RWPE2 (cell line): Measurements from ENCODE around the gene PHC2.

Experiments
- ATAC-seq: fragments of 200-7000 bp; cut with Tn5 transposase; 3 replicates; pipeline ENCODE4 v1.9.1; 2021; ENCODE audit warnings: low read depth
- DNase-seq: peaks from one replicate; pipeline ENCODE4 v3.0.0-alpha.2; 2020; ENCODE audit warnings: low spot score
- H3K27ac ChIP-seq: fragments of 450-650 bp; 2 replicates; pipeline ENCODE4 v1.5.1; 2017; ENCODE audit warnings: mild to moderate bottlenecking; ENCODE audit not compliant: poor library complexity, severe bottlenecking
- H3K27me3 ChIP-seq: fragments of 250-450 bp; sonication (Bioruptor Pico); 2 replicates; pipeline ENCODE4 v1.5.1; 2021; ENCODE audit warnings: mild to moderate bottlenecking, moderate library complexity; ENCODE audit not compliant: insufficient read depth, poor library complexity, severe bottlenecking
- H3K36me3 ChIP-seq: fragments of 250-450 bp; sonication (Bioruptor Pico); 2 replicates; pipeline ENCODE4 v1.5.1; 2020; ENCODE audit warnings: low read depth, mild to moderate bottlenecking, moderate library complexity
- H3K4me1 ChIP-seq: fragments of 250-450 bp; sonication (Bioruptor Pico); 2 replicates; pipeline ENCODE4 v1.5.1; 2021; ENCODE audit warnings: mild to moderate bottlenecking, moderate library complexity; ENCODE audit not compliant: insufficient read depth, poor library complexity, severe bottlenecking
- H3K4me3 ChIP-seq: fragments of 250-450 bp; sonication (Bioruptor Pico); 2 replicates; pipeline ENCODE4 v1.5.1; 2021; ENCODE audit warnings: mild to moderate bottlenecking, moderate library complexity; ENCODE audit not compliant: severe bottlenecking
- H3K9me3 ChIP-seq: fragments of 250-450 bp; sonication (Bioruptor Pico); 2 replicates; pipeline ENCODE4 v1.5.1; 2021; ENCODE audit warnings: mild to moderate bottlenecking, moderate library complexity; ENCODE audit not compliant: severe bottlenecking
- CTCF ChIP-seq: fragments of 450-650 bp; IDR thresholded peaks from one replicate; pipeline ENCODE4 v1.5.1; 2017; ENCODE audit warnings: mild to moderate bottlenecking, moderate library complexity; ENCODE audit not compliant: poor library complexity, severe bottlenecking

Gene PHC2

GRCh38 chr1:33301273-33301984 is 129.5 kb downstream of the PHC2 start:
- H3K27ac ChIP-seq, result no peak overlapping the region
- H3K36me3 ChIP-seq, result peaks cover 7% of the 10 kb centered on the region
- H3K27me3 ChIP-seq, result no peaks in the 10 kb centered on the region
- DNase-seq (peak; percentile 29), ATAC-seq (no peak)
- no peak overlapping the region for H3K4me3 ChIP-seq
- H3K4me1 ChIP-seq, result no peaks in the 10 kb centered on the region
- H3K9me3 ChIP-seq, result no peaks in the 10 kb centered on the region
- TF ChIP-seq CTCF, result no peak

GRCh38 chr1:33300673-33301072 is 130.2 kb downstream of the PHC2 start:
- H3K9me3 ChIP-seq, result no peaks in the 10 kb centered on the region
- TF ChIP-seq CTCF, result no peak
- ATAC-seq, result no peak
- no peaks in the 10 kb centered on the region for H3K4me1 ChIP-seq
- H3K4me3 ChIP-seq, result no peak overlapping the region
- peak; percentile 39 for DNase-seq
- no peaks in the 10 kb centered on the region for H3K27me3 ChIP-seq
- H3K36me3 ChIP-seq, result peaks cover 15% of the 10 kb centered on the region
- no peak overlapping the region for H3K27ac ChIP-seq

- Histone ChIP-seq H3K27me3 (no peaks in the 10 kb centered on the region), H3K27ac (no peak overlapping the region), H3K9me3 (no peaks in the 10 kb centered on the region), H3K4me3 (no peak overlapping the region), H3K36me3 (peaks cover 16% of the 10 kb centered on the region), H3K4me1 (no peaks in the 10 kb centered on the region)
- no peak for ATAC-seq
- no peak for TF ChIP-seq CTCF
- peak; percentile 46 for DNase-seq
Observed at GRCh38 chr1:33299461-33300155, 131.3 kb downstream of the PHC2 start.

- peak; percentile 83 for TF ChIP-seq CTCF
- Histone ChIP-seq H3K27me3 (no peaks in the 10 kb centered on the region), H3K4me3 (no peak overlapping the region), H3K4me1 (no peaks in the 10 kb centered on the region), H3K9me3 (no peaks in the 10 kb centered on the region), H3K27ac (no peak overlapping the region), H3K36me3 (peaks cover 19% of the 10 kb centered on the region)
- DNase-seq (peak; percentile 49), ATAC-seq (peak; percentile 69)
Observed at GRCh38 chr1:33298623-33299277, 132.1 kb downstream of the PHC2 start.
